T-cell (primary cell): Measurements from ENCODE around the gene GMPS. TPM values are rescaled to one million over a fixed set of nuclear protein-coding genes. Genes with fewer than 3 reads are reported as not detected.

Source experiments
- ATAC-seq, 4 experiments: fragments of 200-7000 bp in 3 of 4; fragments of 150-1000 bp in 1 of 4; cut with Tn5 transposase; replicated peaks in 1 of 4; 1 replicate in 3 of 4; 2 replicates in 1 of 4; pipeline ENCODE4 v1.10.0; 2021; ENCODE audit warnings: moderate library complexity in 3 of 4, mild to moderate bottlenecking in 2 of 4, moderate number of reproducible peaks in 1 of 4
- CTCF ChIA-PET, 2 donors: fragments of 300-600 bp; sonication (Branson Sonifier 250); formaldehyde crosslinking; loops; one replicate each; lab custom pipeline; 2022; ENCODE audit warnings: antibody characterized with exemption in 2 of 2; lab: Charles Lee
- POLR2A ChIA-PET, 2 donors: fragments of 300-600 bp; sonication (Branson Sonifier 250); formaldehyde crosslinking; loops; one replicate each; lab custom pipeline; 2022; ENCODE audit warnings: antibody characterized with exemption in 2 of 2; lab: Charles Lee
- DNase-seq, 35 experiments: peaks; one replicate each; pipeline versions ENCODE4 v3.0.0 to v3.0.0-alpha.2; 2013 to 2023
- H3K27ac ChIP-seq: one replicate; pipeline ENCODE4 v1.5.1; 2013; ENCODE audit warnings: low read length
- H3K27me3 ChIP-seq, 2 experiments: replicated peaks in 1 of 2; 1 replicate in 1 of 2; 2 replicates in 1 of 2; pipeline versions ENCODE4 v1.6.1 to v1.7.0; 2013; ENCODE audit warnings: low read length in 1 of 2, mixed read lengths in 1 of 2; ENCODE audit not compliant: control insufficient read depth in 2 of 2, insufficient read depth in 2 of 2; ENCODE audit errors: extremely low read depth in 1 of 2
- H3K36me3 ChIP-seq, 2 donors: 1 replicate in 1 of 2; 2 replicates in 1 of 2; pipeline versions ENCODE4 v1.6.1 to v1.7.0; 2013; ENCODE audit warnings: low read length in 1 of 2; ENCODE audit not compliant: control insufficient read depth in 2 of 2, insufficient read depth in 1 of 2; ENCODE audit errors: extremely low read depth in 1 of 2
- H3K4me1 ChIP-seq, 2 experiments: 1 replicate in 1 of 2; 2 replicates in 1 of 2; pipeline versions ENCODE4 v1.6.1 to v1.7.0; 2013; ENCODE audit warnings: low read length in 2 of 2, mixed read lengths in 1 of 2; ENCODE audit not compliant: insufficient read depth in 2 of 2, control insufficient read depth in 1 of 2; ENCODE audit errors: extremely low read depth in 1 of 2
- H3K4me3 ChIP-seq, 2 donors: 1 replicate in 1 of 2; 2 replicates in 1 of 2; pipeline versions ENCODE4 v1.5.1 to v1.7.0; 2013; ENCODE audit warnings: mild to moderate bottlenecking in 2 of 2, low read length in 1 of 2, moderate library complexity in 1 of 2; ENCODE audit not compliant: control insufficient read depth in 1 of 2; ENCODE audit errors: extremely low read depth in 1 of 2
- H3K9me3 ChIP-seq: 2 replicates; pipeline ENCODE4 v1.7.0; 2013
- H3K27ac Mint-ChIP-seq, 2 donors: one replicate each; pipeline ENCODE4 v1.8.0; 2020 to 2021; ENCODE audit warnings: mild to moderate bottlenecking in 2 of 2, mixed read lengths in 2 of 2
- H3K27me3 Mint-ChIP-seq, 2 donors: one replicate each; pipeline ENCODE4 v1.8.0; 2021 to 2022; ENCODE audit warnings: mixed read lengths in 2 of 2
- H3K36me3 Mint-ChIP-seq: one replicate; pipeline ENCODE4 v1.8.0; 2021; ENCODE audit warnings: mixed read lengths
- H3K4me1 Mint-ChIP-seq, 3 donors: one replicate each; pipeline ENCODE4 v1.8.0; 2020 to 2022; ENCODE audit warnings: mixed read lengths in 3 of 3, mild to moderate bottlenecking in 1 of 3
- H3K4me3 Mint-ChIP-seq, 3 donors: one replicate each; pipeline ENCODE4 v1.8.0; 2020 to 2022; ENCODE audit warnings: mild to moderate bottlenecking in 3 of 3, mixed read lengths in 3 of 3, moderate library complexity in 3 of 3
- H3K9me3 Mint-ChIP-seq, 3 donors: one replicate each; pipeline ENCODE4 v1.8.0; 2020 to 2022; ENCODE audit warnings: mixed read lengths in 3 of 3
- WGBS: methylation state at CpG from one replicate; pipeline ENCODE4 v1.1.5; 2013; ENCODE audit warnings: missing lambda C conversion rate; ENCODE audit not compliant: insufficient coverage; 5-methylcytosine and 5-hydroxymethylcytosine counted together
- total RNA-seq, 35 experiments: library from RNA in 6 of 35; stranded (reverse) in 6 of 35; fragments of 120-200 nt in 1 of 35; gene quantifications; one replicate each; pipeline versions ENCODE4 v1.2.1 to v1.2.4 and lab custom pipeline; 2013 to 2026

GMPS gene
- total RNA-seq, 5 donors from 2014 or later (not counting 1 experiment from before 2014, with no cell fraction given), result 37.4 to 44.1 (median 40.6) TPM

DNA sequence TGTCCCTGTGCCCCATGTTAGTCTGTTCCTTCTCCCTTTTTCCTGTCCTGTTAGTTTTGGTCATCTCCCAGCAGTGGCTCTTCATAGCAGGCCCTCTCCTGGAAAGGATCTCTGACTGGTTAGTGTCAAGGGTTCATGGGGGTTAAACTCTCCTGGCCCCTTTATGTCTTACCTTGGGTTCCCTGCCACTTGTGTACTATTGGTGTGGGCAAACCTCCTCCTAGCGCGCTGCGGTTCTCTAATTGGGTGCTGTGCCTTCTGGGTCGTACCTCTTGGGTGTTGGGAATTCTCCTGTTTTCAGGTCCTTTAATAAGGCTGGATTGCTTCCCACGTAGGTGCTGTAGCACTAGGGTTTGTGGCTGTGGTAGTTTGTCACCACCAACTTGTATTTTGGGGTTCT, 18.8 kb downstream of the GMPS start:
- Mint-ChIP-seq H3K27ac (no peak overlapping the region), H3K9me3 (no peaks in the 10 kb centered on the region)

DNA sequence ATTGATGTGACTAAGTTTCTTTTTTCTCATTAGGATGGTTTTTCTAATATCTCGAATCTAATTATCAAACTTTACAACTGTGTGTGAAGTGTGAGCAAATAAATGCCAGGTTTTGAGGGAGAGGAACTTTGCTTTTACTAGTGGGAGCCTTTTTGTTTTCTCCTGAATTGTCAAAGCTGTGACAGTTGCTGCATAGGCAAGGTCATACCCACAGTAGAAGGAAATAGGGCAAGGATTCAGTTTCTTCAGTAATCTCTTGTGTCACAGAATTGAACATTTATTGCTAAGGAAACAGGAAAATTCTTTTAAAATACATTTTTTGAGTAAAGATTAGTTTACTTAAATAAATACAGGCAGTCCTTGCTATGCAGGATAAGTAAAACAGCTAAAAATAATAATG, 19.5 kb downstream of the GMPS start:
- DNase-seq, result no peak
- Mint-ChIP-seq H3K9me3 (no peaks in the 10 kb centered on the region), H3K4me3 (no peak overlapping the region), H3K4me1 (peaks cover 21 to 40% (median 36%) of the 10 kb centered on the region in 3 donors), H3K27me3 (no peaks in the 10 kb centered on the region), H3K27ac (no peak overlapping the region), H3K36me3 (peaks cover 15% of the 10 kb centered on the region)
- CTCF ChIA-PET, result interaction anchor here in 1 of 2 donors (1.6 kb wide), 1 partner anchor 84 kb away, joined by 7 read pairs; the partner anchor contains the start of gene C3orf33
- H3K27ac ChIP-seq, result no peak overlapping the region
- H3K4me1 ChIP-seq, result peaks cover 0 to 8% of the 10 kb centered on the region in 2 experiments
- H3K36me3 ChIP-seq, result peaks cover 7 to 9% of the 10 kb centered on the region in 2 donors
- no CpG with 5 or more reads among the region's 1 CpG for WGBS
- H3K9me3 ChIP-seq, result no peaks in the 10 kb centered on the region
- no peak for ATAC-seq
- no peaks in the 10 kb centered on the region for H3K27me3 ChIP-seq
- POLR2A ChIA-PET, result no interaction called here
- no peak overlapping the region for H3K4me3 ChIP-seq

More for the DNA sequence above, 18.8 kb downstream of the GMPS start:
- Histone ChIP-seq H3K4me3 (no peak overlapping the region), H3K9me3 (no peaks in the 10 kb centered on the region), H3K36me3 (peaks cover 6 to 7% of the 10 kb centered on the region in 2 donors), H3K27me3 (no peaks in the 10 kb centered on the region), H3K27ac (no peak overlapping the region), H3K4me1 (peaks cover 0 to 8% of the 10 kb centered on the region in 2 experiments)
- ChIA-PET CTCF (interaction anchor here in 1 of 2 donors (1.6 kb wide), 1 partner anchor 83 kb away, joined by 7 read pairs; the partner anchor contains the start of gene C3orf33), POLR2A (no interaction called here)
- Mint-ChIP-seq H3K4me1 (peaks cover 27 to 44% (median 43%) of the 10 kb centered on the region in 3 donors), H3K4me3 (no peak overlapping the region), H3K27me3 (no peaks in the 10 kb centered on the region), H3K36me3 (peaks cover 10% of the 10 kb centered on the region)
- ATAC-seq (no peak), DNase-seq (no peak)
- WGBS, result 94% methylated on average over 3 of the region's 5 CpGs

DNA sequence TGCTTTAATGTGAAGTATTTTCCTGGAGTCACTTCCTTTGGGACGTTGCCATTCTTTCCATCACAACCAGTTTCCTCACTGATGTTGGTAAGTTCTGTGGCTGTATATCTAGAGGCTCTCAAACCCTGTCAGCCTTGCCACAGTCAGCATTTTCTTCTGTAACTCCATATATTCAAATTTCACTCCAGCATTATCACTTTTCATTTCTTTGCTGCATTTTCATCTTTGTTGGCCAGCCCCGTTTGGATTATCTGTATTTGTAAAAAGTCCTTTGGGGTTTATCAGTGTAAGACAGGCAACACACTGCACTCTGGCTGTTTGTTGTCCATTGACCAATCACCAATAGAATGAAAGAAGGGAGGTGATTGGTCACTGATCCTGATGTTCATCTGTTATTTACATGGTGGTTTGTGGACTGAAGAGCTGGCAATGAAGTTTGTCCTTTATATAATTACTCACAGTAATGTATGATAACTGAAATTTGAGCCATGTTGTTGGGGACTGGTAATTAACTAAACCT, 20.3 kb downstream of the GMPS start:
- Mint-ChIP-seq H3K36me3 (peaks cover 20% of the 10 kb centered on the region), H3K27me3 (no peaks in the 10 kb centered on the region), H3K4me1 (peaks cover 20 to 38% (median 35%) of the 10 kb centered on the region in 3 donors), H3K9me3 (no peaks in the 10 kb centered on the region), H3K4me3 (no peak overlapping the region), H3K27ac (peak overlapping the region in 1 of 2 donors; percentile 48)
- Histone ChIP-seq H3K36me3 (peaks cover 7 to 13% of the 10 kb centered on the region in 2 donors), H3K27me3 (no peaks in the 10 kb centered on the region), H3K4me3 (no peak overlapping the region), H3K4me1 (peaks cover 0 to 8% of the 10 kb centered on the region in 2 experiments), H3K27ac (no peak overlapping the region), H3K9me3 (no peaks in the 10 kb centered on the region)
- ATAC-seq, result no peak
- CTCF ChIA-PET, result interaction anchor here in 1 of 2 donors (1.6 kb wide), 1 partner anchor 85 kb away, joined by 7 read pairs; the partner anchor contains the start of gene C3orf33
- POLR2A ChIA-PET, result no interaction called here
- DNase-seq, result no peak
- WGBS, result no CpG with 5 or more reads among the region's 2 CpGs

DNA sequence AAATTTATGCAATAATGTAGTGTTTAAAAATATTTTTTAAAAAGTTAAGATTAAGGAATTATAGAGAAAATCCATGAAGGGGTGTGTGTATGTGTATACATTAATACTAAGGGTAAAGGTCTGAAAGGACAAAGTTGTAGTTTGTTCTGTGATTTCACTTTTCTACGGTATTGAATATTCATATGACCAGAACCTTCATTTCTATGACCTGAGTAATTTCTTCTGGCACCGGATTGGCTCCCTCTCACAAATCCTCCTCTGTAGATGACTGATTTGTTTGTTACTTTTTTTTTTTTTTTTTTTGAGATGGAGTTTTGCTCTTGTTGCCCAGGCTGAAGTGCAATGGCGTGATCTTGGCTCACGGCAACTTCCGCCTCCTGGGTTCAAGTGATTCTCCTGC, 20.9 kb downstream of the GMPS start:
- DNase-seq (no peak), ATAC-seq (no peak)
- CTCF ChIA-PET, result no interaction called here
- Histone ChIP-seq H3K4me3 (no peak overlapping the region), H3K9me3 (no peaks in the 10 kb centered on the region), H3K27me3 (no peaks in the 10 kb centered on the region), H3K4me1 (peaks cover 0 to 8% of the 10 kb centered on the region in 2 experiments), H3K36me3 (peaks cover 7 to 13% of the 10 kb centered on the region in 2 donors), H3K27ac (no peak overlapping the region)
- no peaks in the 10 kb centered on the region for H3K9me3 Mint-ChIP-seq
- H3K36me3 Mint-ChIP-seq, result peaks cover 22% of the 10 kb centered on the region
- H3K27ac Mint-ChIP-seq, result no peak overlapping the region
- POLR2A ChIA-PET, result no interaction called here
- H3K27me3 Mint-ChIP-seq, result no peaks in the 10 kb centered on the region
- H3K4me1 Mint-ChIP-seq, result peaks cover 20 to 34% (median 33%) of the 10 kb centered on the region in 3 donors
- H3K4me3 Mint-ChIP-seq, result no peak overlapping the region
- no CpG with 5 or more reads among the region's 5 CpGs for WGBS

DNA sequence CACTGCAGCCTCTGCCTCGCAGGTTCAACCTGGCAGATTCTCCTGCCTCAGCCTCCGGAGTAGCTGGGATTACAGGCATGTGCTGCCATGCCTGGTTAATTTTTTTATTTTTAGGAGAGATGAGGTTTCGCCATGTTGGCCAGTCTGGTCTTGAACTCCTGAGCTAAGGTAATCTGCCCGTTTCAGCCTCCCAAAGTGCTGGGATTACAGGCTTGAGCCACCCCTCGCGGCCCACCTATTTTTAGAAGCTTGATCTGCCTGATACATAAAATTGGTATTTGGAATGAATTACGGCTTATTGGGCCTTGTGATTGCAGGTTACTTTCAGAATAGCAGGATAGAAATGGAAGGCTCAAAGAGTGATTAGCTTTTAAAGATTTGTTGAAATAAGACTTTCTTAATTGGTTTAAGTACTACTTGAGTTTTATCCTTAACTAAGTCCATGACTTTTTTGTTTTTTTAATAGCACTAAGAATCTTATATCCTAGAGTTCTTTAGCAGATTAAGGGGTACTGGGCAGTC, 25.0 kb downstream of the GMPS start:
- no peak overlapping the region for H3K27ac Mint-ChIP-seq
- POLR2A ChIA-PET, result interaction anchor here (0.6 kb wide), 2 partner anchors 163 to 640 kb away, joined by 3 read pairs; no protein-coding TSS in a partner anchor
- 94% methylated on average over 7 of the region's 7 CpGs for WGBS

GRCh38 chr3:155906900-155907299, 36.5 kb downstream of the GMPS start:
- Mint-ChIP-seq H3K27me3 (no peaks in the 10 kb centered on the region), H3K4me3 (no peak overlapping the region), H3K4me1 (peaks cover 16 to 19% (median 17%) of the 10 kb centered on the region in 3 donors), H3K9me3 (peaks cover 0 to 9% (median 0%) of the 10 kb centered on the region in 3 donors), H3K36me3 (peaks cover 55% of the 10 kb centered on the region), H3K27ac (no peak overlapping the region)
- no peak overlapping the region for H3K4me3 ChIP-seq
- no peaks in the 10 kb centered on the region for H3K9me3 ChIP-seq
- ChIA-PET POLR2A (no interaction called here), CTCF (interaction anchor here (0.6 kb wide), 3 partner anchors 28 to 137 kb away, joined by 3 to 7 read pairs (median 6); no protein-coding TSS in a partner anchor)
- WGBS, result no CpG with 5 or more reads among the region's 1 CpG
- peaks cover 0 to 7% of the 10 kb centered on the region in 2 experiments for H3K4me1 ChIP-seq
- DNase-seq (no peak), ATAC-seq (no peak)
- H3K27me3 ChIP-seq, result no peaks in the 10 kb centered on the region
- H3K27ac ChIP-seq, result no peak overlapping the region
- H3K36me3 ChIP-seq, result peaks cover 0 to 33% of the 10 kb centered on the region in 2 donors

More for the DNA sequence above, 25.0 kb downstream of the GMPS start:
- Histone ChIP-seq H3K4me3 (no peak overlapping the region), H3K4me1 (no peaks in the 10 kb centered on the region), H3K27ac (no peak overlapping the region), H3K9me3 (no peaks in the 10 kb centered on the region), H3K36me3 (peaks cover 5 to 36% of the 10 kb centered on the region in 2 donors), H3K27me3 (no peaks in the 10 kb centered on the region)
- no peaks in the 10 kb centered on the region for H3K9me3 Mint-ChIP-seq
- ATAC-seq, result no peak
- H3K27me3 Mint-ChIP-seq, result no peaks in the 10 kb centered on the region
- H3K36me3 Mint-ChIP-seq, result peaks cover 48% of the 10 kb centered on the region
- CTCF ChIA-PET, result interaction anchor here in 1 of 2 donors (1.1 kb wide), 3 partner anchors 9 to 89 kb away, joined by 3 to 5 read pairs (median 3); partner anchors contain the start of gene C3orf33
- H3K4me1 Mint-ChIP-seq, result peaks cover 5 to 9% (median 9%) of the 10 kb centered on the region in 3 donors
- H3K4me3 Mint-ChIP-seq, result no peak overlapping the region
- DNase-seq, result no peak
